Breast epithelium (tissue), 3 donors: ENCODE results near the gene ARHGAP18.

ENCODE experiments used
- POLR2AphosphoS5 ChIP-seq, 3 donors: sonication (generic); formaldehyde crosslinking; IDR thresholded peaks; one replicate each; pipeline ENCODE4 v1.6.1; 2017; ENCODE audit warnings: antibody characterized with exemption in 3 of 3
- TF ChIP-seq, protein P1 (sequence below), 3 donors: fragments of 450-650 bp; IDR thresholded peaks; one replicate each; pipeline ENCODE4 v1.5.1; 2016 to 2017; ENCODE audit warnings: antibody characterized with exemption in 3 of 3, mild to moderate bottlenecking in 3 of 3, moderate library complexity in 3 of 3

DNA sequence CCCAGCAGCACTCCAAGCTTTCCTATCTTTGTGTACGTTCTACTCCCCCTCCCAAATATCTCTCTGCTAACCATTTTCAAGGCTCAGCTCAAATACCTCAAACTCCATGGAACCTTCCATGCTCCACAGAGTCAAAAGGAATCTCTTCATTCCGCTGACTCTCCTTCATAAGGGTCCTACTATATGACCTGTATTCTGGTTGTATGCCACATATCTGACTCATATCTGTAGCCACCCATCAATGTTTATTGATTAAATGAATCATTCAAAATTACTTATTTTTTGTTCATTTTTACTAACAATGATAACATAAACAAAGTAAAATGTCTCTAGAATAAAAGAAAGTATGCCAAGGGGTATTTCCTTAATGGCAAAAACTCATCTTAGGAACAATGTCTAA, 123.2 kb downstream of the ARHGAP18 start:
- TF ChIP-seq, protein P1, sequence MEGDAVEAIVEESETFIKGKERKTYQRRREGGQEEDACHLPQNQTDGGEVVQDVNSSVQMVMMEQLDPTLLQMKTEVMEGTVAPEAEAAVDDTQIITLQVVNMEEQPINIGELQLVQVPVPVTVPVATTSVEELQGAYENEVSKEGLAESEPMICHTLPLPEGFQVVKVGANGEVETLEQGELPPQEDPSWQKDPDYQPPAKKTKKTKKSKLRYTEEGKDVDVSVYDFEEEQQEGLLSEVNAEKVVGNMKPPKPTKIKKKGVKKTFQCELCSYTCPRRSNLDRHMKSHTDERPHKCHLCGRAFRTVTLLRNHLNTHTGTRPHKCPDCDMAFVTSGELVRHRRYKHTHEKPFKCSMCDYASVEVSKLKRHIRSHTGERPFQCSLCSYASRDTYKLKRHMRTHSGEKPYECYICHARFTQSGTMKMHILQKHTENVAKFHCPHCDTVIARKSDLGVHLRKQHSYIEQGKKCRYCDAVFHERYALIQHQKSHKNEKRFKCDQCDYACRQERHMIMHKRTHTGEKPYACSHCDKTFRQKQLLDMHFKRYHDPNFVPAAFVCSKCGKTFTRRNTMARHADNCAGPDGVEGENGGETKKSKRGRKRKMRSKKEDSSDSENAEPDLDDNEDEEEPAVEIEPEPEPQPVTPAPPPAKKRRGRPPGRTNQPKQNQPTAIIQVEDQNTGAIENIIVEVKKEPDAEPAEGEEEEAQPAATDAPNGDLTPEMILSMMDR (IDR thresholded peaks at IDR 0.05) = no peak
- no peak for TF ChIP-seq POLR2AphosphoS5 (IDR thresholded peaks at IDR 0.05)
